GM23248 (cell line): ENCODE data around the gene UMAD1. TPM values are rescaled to one million over a fixed set of nuclear protein-coding genes. Genes with fewer than 3 reads are reported as not detected.

Source experiments
- DNase-seq: peaks from one replicate; pipeline ENCODE4 v3.0.0-alpha.2; 2015
- H2AFZ ChIP-seq: fragments of 200-600 bp; sonication (generic); 2 replicates; pipeline ENCODE4 v1.6.1; 2016; ENCODE audit warnings: antibody characterized with exemption
- H3F3A ChIP-seq: fragments of 200-600 bp; sonication (generic); 2 replicates; pipeline ENCODE4 v1.6.1; 2016; ENCODE audit warnings: mild to moderate bottlenecking, antibody characterized with exemption, mixed run types; ENCODE audit not compliant: insufficient read depth
- H3K27ac ChIP-seq: fragments of 200-600 bp; sonication (generic); 2 replicates; pipeline ENCODE4 v1.5.1; 2016; ENCODE audit warnings: mild to moderate bottlenecking
- H3K27me3 ChIP-seq: fragments of 200-600 bp; sonication (generic); replicated peaks from 2 replicates; pipeline ENCODE4 v1.6.1; 2016; ENCODE audit warnings: mild to moderate bottlenecking; ENCODE audit not compliant: insufficient read depth
- H3K36me3 ChIP-seq: fragments of 200-600 bp; sonication (generic); 2 replicates; pipeline ENCODE4 v1.6.1; 2016; ENCODE audit warnings: low read depth, mild to moderate bottlenecking
- H3K4me1 ChIP-seq: fragments of 200-600 bp; sonication (generic); 2 replicates; pipeline ENCODE4 v1.6.1; 2016; ENCODE audit warnings: mild to moderate bottlenecking; ENCODE audit not compliant: insufficient read depth
- H3K4me2 ChIP-seq: fragments of 200-600 bp; sonication (generic); one replicate; pipeline ENCODE4 v1.6.1; 2016; ENCODE audit warnings: mild to moderate bottlenecking; ENCODE audit not compliant: unreplicated experiment
- H3K4me3 ChIP-seq: fragments of 200-600 bp; sonication (generic); 2 replicates; pipeline ENCODE4 v1.5.1; 2016; ENCODE audit warnings: mild to moderate bottlenecking
- H3K79me2 ChIP-seq: fragments of 200-600 bp; sonication (generic); 2 replicates; pipeline ENCODE4 v1.6.1; 2016; ENCODE audit warnings: mild to moderate bottlenecking; ENCODE audit not compliant: insufficient read depth
- H3K9ac ChIP-seq: fragments of 200-600 bp; sonication (generic); 2 replicates; pipeline ENCODE4 v1.6.1; 2016; ENCODE audit warnings: mild to moderate bottlenecking
- H3K9me2 ChIP-seq: fragments of 200-600 bp; sonication (generic); 2 replicates; pipeline ENCODE4 v1.6.1; 2016; ENCODE audit warnings: mixed run types, mild to moderate bottlenecking, moderate library complexity; ENCODE audit not compliant: insufficient read depth
- H3K9me3 ChIP-seq: fragments of 200-600 bp; sonication (generic); one replicate; pipeline ENCODE4 v1.6.1; 2017; ENCODE audit warnings: low read depth
- H4K20me1 ChIP-seq: fragments of 200-600 bp; sonication (generic); 2 replicates; pipeline ENCODE4 v1.6.0; 2016; ENCODE audit not compliant: insufficient read depth
- EZH2 ChIP-seq: fragments of 200-600 bp; sonication (generic); IDR thresholded peaks from 2 replicates; pipeline ENCODE4 v1.6.1; 2018; ENCODE audit warnings: antibody characterized with exemption, mild to moderate bottlenecking; ENCODE audit not compliant: insufficient read depth, poor library complexity, severe bottlenecking
- EZH2phosphoT487 ChIP-seq: fragments of 200-600 bp; sonication (generic); IDR thresholded peaks from 2 replicates; pipeline ENCODE4 v1.6.1; 2018; ENCODE audit warnings: antibody characterized with exemption, moderate library complexity, mild to moderate bottlenecking, low read depth; ENCODE audit not compliant: insufficient read depth
- WGBS, 2 experiments: methylation state at CpG; one replicate each; pipeline ENCODE4 v1.1.6; 2015 to 2017; ENCODE audit warnings: low lambda C conversion rate in 2 of 2, low coverage in 1 of 2; ENCODE audit errors: missing lambda C conversion rate in 2 of 2; 5-methylcytosine and 5-hydroxymethylcytosine counted together
- in situ Hi-C: fragments of 300-500 bp; cut with MboI; formaldehyde crosslinking; loops from 2 replicates; pipeline ENCODE4 v1.15.0; 2020
- polyA plus RNA-seq: library from polyadenylated mRNA; unstranded; fragments of >200 nt; fragmentation: Nextera tagmentation; extraction: Ambion mirVana; gene quantifications from 2 replicates; pipeline ENCODE4 v1.2.1, GENCODE V29; 2016
- total RNA-seq: library from RNA; depleted of rRNA; stranded (reverse); fragments of >200 nt; shearing (Covaris generic); gene quantifications from 2 replicates; pipeline ENCODE4 v1.2.3, GENCODE V29; 2014

Gene UMAD1
- total and polyA plus RNA-seq, 2 experiments from 2014 or later: 11.8 to 18.6 TPM

GRCh38 chr7:7912937-7913336 lies 272.4 kb downstream of the UMAD1 start:
- in situ Hi-C loops: no loop called here
- DNase-seq: no peak
- H3F3A ChIP-seq: peaks cover 9% of the 10 kb centered on the region; the same call in 1 of the 2 replicates
- no peaks in the 10 kb centered on the region for H3K9me2 ChIP-seq
- H3K4me1 ChIP-seq: peaks cover 6% of the 10 kb centered on the region; the same call in 1 of the 2 replicates
- H3K79me2 ChIP-seq: no peaks in the 10 kb centered on the region
- 61 to 65% methylated on average over 3 of the region's 3 CpGs for WGBS, 2 experiments
- H3K36me3 ChIP-seq: no peaks in the 10 kb centered on the region
- no peak overlapping the region for H3K9ac ChIP-seq
- TF ChIP-seq EZH2phosphoT487 (no peak), EZH2 (no peak)
- no peak overlapping the region for H2AFZ ChIP-seq
- H3K27ac ChIP-seq: no peak overlapping the region
- no peaks in the 10 kb centered on the region for H3K9me3 ChIP-seq
- H3K4me3 ChIP-seq: no peak overlapping the region
- H4K20me1 ChIP-seq: no peaks in the 10 kb centered on the region
- H3K27me3 ChIP-seq: no peaks in the 10 kb centered on the region
- H3K4me2 ChIP-seq: no peak overlapping the region

DNA sequence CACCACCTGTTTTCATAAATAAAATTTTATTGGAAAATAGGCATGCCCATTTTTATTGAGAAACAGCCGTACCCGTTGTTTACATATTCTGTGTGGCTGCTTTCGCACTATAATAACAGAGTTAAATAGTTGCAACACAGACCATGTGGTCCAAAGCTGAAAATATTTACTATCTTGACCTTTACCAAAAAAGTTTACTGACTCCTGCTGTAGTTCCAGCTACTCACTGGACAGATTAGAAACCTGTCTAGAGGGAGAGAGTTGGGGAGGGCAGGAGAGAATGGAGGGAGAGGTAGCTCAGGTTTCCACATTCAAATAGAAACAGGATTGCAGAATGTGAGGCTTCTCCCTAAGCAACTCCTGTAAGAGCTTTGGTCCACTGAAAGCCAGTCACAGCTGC lies 273.0 kb downstream of the UMAD1 start:
- Histone ChIP-seq H3K79me2 (no peaks in the 10 kb centered on the region), H3K4me1 (peaks cover 6% of the 10 kb centered on the region; the same call in 1 of the 2 replicates), H3K36me3 (no peaks in the 10 kb centered on the region), H3K9me2 (no peaks in the 10 kb centered on the region), H2AFZ (no peak overlapping the region), H3K9ac (no peak overlapping the region), H3K27ac (no peak overlapping the region), H3F3A (peaks cover 9% of the 10 kb centered on the region; the same call in 1 of the 2 replicates), H4K20me1 (no peaks in the 10 kb centered on the region), H3K4me3 (no peak overlapping the region), H3K9me3 (no peaks in the 10 kb centered on the region), H3K27me3 (no peaks in the 10 kb centered on the region), H3K4me2 (no peak overlapping the region)
- DNase-seq: no peak
- WGBS, 2 experiments: 96 to 98% methylated on average over 3 of the region's 3 CpGs
- TF ChIP-seq EZH2: no peak
- no peak for TF ChIP-seq EZH2phosphoT487
- in situ Hi-C loops: no loop called here

- no peak for DNase-seq
These were observed 274.0 kb downstream of the UMAD1 start for GRCh38 chr7:7914547-7914946.

DNA sequence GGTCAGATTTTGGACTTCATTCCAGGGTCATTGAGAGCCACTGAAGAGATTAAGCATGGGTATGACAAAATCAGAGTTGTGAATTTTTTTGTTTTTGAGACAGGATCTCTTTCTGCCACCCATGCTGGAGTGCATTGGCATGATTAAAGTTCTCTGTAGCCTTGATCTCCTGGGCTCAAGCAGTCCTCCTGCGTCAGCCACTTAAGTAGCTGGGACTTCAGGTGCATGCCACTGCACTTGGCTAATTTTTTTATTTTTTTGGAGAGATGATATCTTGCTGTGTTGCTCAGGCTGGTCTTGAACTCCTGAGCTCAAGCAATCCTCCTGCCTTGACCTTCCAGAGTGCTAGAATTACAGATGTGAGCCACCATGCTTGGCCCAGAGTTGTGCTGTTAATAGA lies 275.5 kb downstream of the UMAD1 start:
- Histone ChIP-seq H2AFZ (no peak overlapping the region), H3F3A (peaks cover 9% of the 10 kb centered on the region; the same call in 1 of the 2 replicates), H3K9ac (no peak overlapping the region), H3K4me2 (no peak overlapping the region), H3K4me1 (peaks cover 5% of the 10 kb centered on the region; the same call in 1 of the 2 replicates), H3K27ac (no peak overlapping the region), H3K79me2 (no peaks in the 10 kb centered on the region), H4K20me1 (no peaks in the 10 kb centered on the region), H3K36me3 (no peaks in the 10 kb centered on the region), H3K9me2 (no peaks in the 10 kb centered on the region), H3K9me3 (no peaks in the 10 kb centered on the region), H3K27me3 (no peaks in the 10 kb centered on the region), H3K4me3 (no peak overlapping the region)
- no peak for TF ChIP-seq EZH2
- no peak for TF ChIP-seq EZH2phosphoT487
- in situ Hi-C loops: no loop called here
- DNase-seq: no peak
- WGBS, 2 experiments: 89 to 100% methylated on average over 1 of the region's 1 CpG

More at GRCh38 chr7:7914547-7914946, 274.0 kb downstream of the UMAD1 start:
- no peaks in the 10 kb centered on the region for H3K36me3 ChIP-seq
- no peak overlapping the region for H3K9ac ChIP-seq
- no peak overlapping the region for H3K4me2 ChIP-seq
- no peaks in the 10 kb centered on the region for H3K9me2 ChIP-seq
- TF ChIP-seq EZH2phosphoT487 (no peak), EZH2 (no peak)
- no peak overlapping the region for H3K4me3 ChIP-seq
- no peaks in the 10 kb centered on the region for H4K20me1 ChIP-seq
- H3K79me2 ChIP-seq: no peaks in the 10 kb centered on the region
- H3K27ac ChIP-seq: no peak overlapping the region
- no peaks in the 10 kb centered on the region for H3K9me3 ChIP-seq
- in situ Hi-C loops: no loop called here
- H3K4me1 ChIP-seq: peaks cover 6% of the 10 kb centered on the region; the same call in 1 of the 2 replicates
- no peak overlapping the region for H2AFZ ChIP-seq
- no peaks in the 10 kb centered on the region for H3K27me3 ChIP-seq
- WGBS, 2 experiments: 90 to 93% methylated on average over 2 of the region's 2 CpGs
- H3F3A ChIP-seq: peaks cover 9% of the 10 kb centered on the region; the same call in 1 of the 2 replicates

- H3K36me3 ChIP-seq: no peaks in the 10 kb centered on the region
- no peaks in the 10 kb centered on the region for H3K9me3 ChIP-seq
- 53 to 74% methylated on average over 1 of the region's 1 CpG for WGBS, 2 experiments
- DNase-seq: no peak
- no peaks in the 10 kb centered on the region for H3K79me2 ChIP-seq
- H3K4me1 ChIP-seq: no peaks in the 10 kb centered on the region
- in situ Hi-C loops: no loop called here
- TF ChIP-seq EZH2 (no peak), EZH2phosphoT487 (no peak)
- no peak overlapping the region for H3K4me2 ChIP-seq
- H3F3A ChIP-seq: no peaks in the 10 kb centered on the region
- no peaks in the 10 kb centered on the region for H3K9me2 ChIP-seq
- no peak overlapping the region for H3K9ac ChIP-seq
- H4K20me1 ChIP-seq: no peaks in the 10 kb centered on the region
- no peaks in the 10 kb centered on the region for H3K27me3 ChIP-seq
- no peak overlapping the region for H2AFZ ChIP-seq
- no peak overlapping the region for H3K4me3 ChIP-seq
- no peak overlapping the region for H3K27ac ChIP-seq
These were observed 277.0 kb downstream of the UMAD1 start for GRCh38 chr7:7917593-7917992.
